SK-N-SH treated with all-trans-retinoic acid at 6 μM for 48 hours (cell line): ENCODE measurements around the gene RAD52.

ENCODE experiments used
- ATAC-seq: fragments of 200-7000 bp; cut with Tn5 transposase; 3 replicates; pipeline ENCODE4 v1.9.1; 2020; ENCODE audit warnings: mild to moderate bottlenecking, moderate library complexity
- ARNTL ChIP-seq: fragments of 450-650 bp; formaldehyde crosslinking; IDR thresholded peaks from 2 replicates; pipeline ENCODE4 v1.5.0; 2020; ENCODE audit warnings: low read depth, mild to moderate bottlenecking, moderate library complexity, borderline replicate concordance
- BACH2 ChIP-seq: fragments of 250-450 bp; sonication (Bioruptor Pico); IDR thresholded peaks from 2 replicates; pipeline ENCODE4 v1.9.0; 2021; ENCODE audit warnings: mild to moderate bottlenecking, borderline replicate concordance
- CSDC2 ChIP-seq: fragments of 250-450 bp; sonication (Bioruptor Pico); IDR thresholded peaks from 2 replicates; pipeline ENCODE4 v1.5.0; 2020; ENCODE audit warnings: mild to moderate bottlenecking, moderate library complexity
- ESRRG ChIP-seq: fragments of 250-450 bp; sonication (Bioruptor Pico); IDR thresholded peaks from 2 replicates; pipeline ENCODE4 v1.6.1; 2021; ENCODE audit warnings: mild to moderate bottlenecking
- GLIS3 ChIP-seq: fragments of 250-450 bp; sonication (Bioruptor Pico); IDR thresholded peaks from 2 replicates; pipeline ENCODE4 v1.5.0; 2020; ENCODE audit warnings: mild to moderate bottlenecking, moderate library complexity
- ISL1 ChIP-seq: fragments of 250-450 bp; sonication (Bioruptor Pico); IDR thresholded peaks from 2 replicates; pipeline ENCODE4 v2.1.2; 2022; ENCODE audit warnings: mild to moderate bottlenecking, moderate library complexity
- OSR1 ChIP-seq: fragments of 250-450 bp; sonication (Bioruptor Pico); IDR thresholded peaks from 2 replicates; pipeline ENCODE4 v1.8.0; 2022; ENCODE audit warnings: moderate library complexity, mild to moderate bottlenecking, inconsistent platforms
- PPARA ChIP-seq: fragments of 250-450 bp; sonication (Bioruptor Pico); IDR thresholded peaks from 2 replicates; pipeline ENCODE4 v1.5.0; 2020; ENCODE audit warnings: mild to moderate bottlenecking, borderline replicate concordance
- RARB ChIP-seq: fragments of 250-450 bp; sonication (Bioruptor Pico); IDR thresholded peaks from 2 replicates; pipeline ENCODE4 v1.8.0; 2021; ENCODE audit warnings: mild to moderate bottlenecking, moderate library complexity
- TCF4 ChIP-seq: fragments of 250-450 bp; sonication (Bioruptor Pico); IDR thresholded peaks from 2 replicates; pipeline ENCODE4 v1.8.0; 2021; ENCODE audit warnings: mild to moderate bottlenecking, moderate library complexity, borderline replicate concordance
- TOX ChIP-seq: fragments of 250-450 bp; sonication (Bioruptor Pico); IDR thresholded peaks from 2 replicates; pipeline ENCODE4 v1.8.0; 2021; ENCODE audit warnings: mild to moderate bottlenecking, moderate library complexity, borderline replicate concordance
- ZC3H10 ChIP-seq: fragments of 250-450 bp; sonication (Bioruptor Pico); IDR thresholded peaks from 2 replicates; pipeline ENCODE4 v1.5.1; 2021; ENCODE audit warnings: mild to moderate bottlenecking, moderate library complexity
- ZFP3 ChIP-seq: fragments of 250-450 bp; sonication (Bioruptor Pico); IDR thresholded peaks from 2 replicates; pipeline ENCODE4 v1.5.0; 2020; ENCODE audit warnings: mild to moderate bottlenecking, moderate library complexity
- ZFP30 ChIP-seq: fragments of 450-650 bp; formaldehyde crosslinking; IDR thresholded peaks from 2 replicates; pipeline ENCODE4 v1.5.0; 2022; ENCODE audit warnings: mild to moderate bottlenecking, moderate library complexity
- ZNF70 ChIP-seq: fragments of 450-650 bp; formaldehyde crosslinking; IDR thresholded peaks from 2 replicates; pipeline ENCODE4 v1.5.0; 2020; ENCODE audit warnings: mild to moderate bottlenecking, moderate library complexity
- ZNF8 ChIP-seq: fragments of 450-650 bp; formaldehyde crosslinking; IDR thresholded peaks from 2 replicates; pipeline ENCODE4 v1.5.0; 2020; ENCODE audit warnings: mild to moderate bottlenecking, moderate library complexity
- TF ChIP-seq, protein P1 (sequence below): fragments of 250-450 bp; sonication (Bioruptor Pico); IDR thresholded peaks from 2 replicates; pipeline ENCODE4 v1.8.0; 2020; ENCODE audit warnings: mild to moderate bottlenecking, moderate library complexity, borderline replicate concordance
- TF ChIP-seq, protein P2 (sequence below): fragments of 250-450 bp; sonication (Bioruptor Pico); IDR thresholded peaks from 2 replicates; pipeline ENCODE4 v1.5.1; 2020; ENCODE audit warnings: low read depth, mild to moderate bottlenecking, moderate library complexity
- TF ChIP-seq, protein P3 (sequence below): fragments of 250-450 bp; sonication (Bioruptor Pico); IDR thresholded peaks from 2 replicates; pipeline ENCODE4 v1.5.1; 2021; ENCODE audit warnings: mild to moderate bottlenecking, moderate library complexity
- TF ChIP-seq, protein P4 (sequence below): fragments of 250-450 bp; sonication (Bioruptor Pico); IDR thresholded peaks from 2 replicates; pipeline ENCODE4 v1.8.0; 2021; ENCODE audit warnings: low read depth, mild to moderate bottlenecking, moderate library complexity, borderline replicate concordance

The RAD52 gene

DNA sequence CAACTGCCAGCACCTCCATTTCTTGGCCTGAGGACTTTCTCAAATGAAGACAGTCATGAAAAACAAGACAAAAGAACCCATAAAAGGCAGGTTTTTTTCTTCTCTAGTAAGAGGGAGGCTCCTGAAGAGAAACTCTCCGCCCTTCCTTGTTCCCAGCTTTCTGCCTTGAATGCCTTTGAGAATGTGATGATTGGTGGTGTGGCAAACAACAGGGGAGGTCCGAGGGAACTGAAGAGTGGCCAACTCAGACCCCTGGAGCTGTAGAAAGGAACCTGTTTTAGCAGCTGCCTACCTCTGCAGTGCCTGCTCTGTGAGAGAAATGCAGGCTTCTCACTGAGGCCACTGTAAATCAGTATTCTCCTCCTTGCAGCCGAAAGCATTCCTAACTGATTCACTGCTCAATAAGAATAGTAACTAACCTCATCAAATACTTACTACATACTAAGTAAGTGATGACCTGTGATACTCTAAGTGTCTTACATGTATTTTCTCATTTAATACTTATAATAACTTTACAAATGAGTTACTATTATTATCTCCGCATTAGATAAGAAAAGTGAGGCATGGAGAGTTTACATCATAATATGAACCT is 24.9 kb upstream of the RAD52 start:
- TF ChIP-seq RARB (CRISPR knock-in tag), result no peak
- TF ChIP-seq ZFP30 (CRISPR knock-in tag), result no peak
- TF ChIP-seq, protein P1, sequence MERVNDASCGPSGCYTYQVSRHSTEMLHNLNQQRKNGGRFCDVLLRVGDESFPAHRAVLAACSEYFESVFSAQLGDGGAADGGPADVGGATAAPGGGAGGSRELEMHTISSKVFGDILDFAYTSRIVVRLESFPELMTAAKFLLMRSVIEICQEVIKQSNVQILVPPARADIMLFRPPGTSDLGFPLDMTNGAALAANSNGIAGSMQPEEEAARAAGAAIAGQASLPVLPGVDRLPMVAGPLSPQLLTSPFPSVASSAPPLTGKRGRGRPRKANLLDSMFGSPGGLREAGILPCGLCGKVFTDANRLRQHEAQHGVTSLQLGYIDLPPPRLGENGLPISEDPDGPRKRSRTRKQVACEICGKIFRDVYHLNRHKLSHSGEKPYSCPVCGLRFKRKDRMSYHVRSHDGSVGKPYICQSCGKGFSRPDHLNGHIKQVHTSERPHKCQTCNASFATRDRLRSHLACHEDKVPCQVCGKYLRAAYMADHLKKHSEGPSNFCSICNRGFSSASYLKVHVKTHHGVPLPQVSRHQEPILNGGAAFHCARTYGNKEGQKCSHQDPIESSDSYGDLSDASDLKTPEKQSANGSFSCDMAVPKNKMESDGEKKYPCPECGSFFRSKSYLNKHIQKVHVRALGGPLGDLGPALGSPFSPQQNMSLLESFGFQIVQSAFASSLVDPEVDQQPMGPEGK, result no peak
- TF ChIP-seq BACH2 (CRISPR knock-in tag), result no peak
- TF ChIP-seq OSR1 (CRISPR knock-in tag), result no peak

DNA sequence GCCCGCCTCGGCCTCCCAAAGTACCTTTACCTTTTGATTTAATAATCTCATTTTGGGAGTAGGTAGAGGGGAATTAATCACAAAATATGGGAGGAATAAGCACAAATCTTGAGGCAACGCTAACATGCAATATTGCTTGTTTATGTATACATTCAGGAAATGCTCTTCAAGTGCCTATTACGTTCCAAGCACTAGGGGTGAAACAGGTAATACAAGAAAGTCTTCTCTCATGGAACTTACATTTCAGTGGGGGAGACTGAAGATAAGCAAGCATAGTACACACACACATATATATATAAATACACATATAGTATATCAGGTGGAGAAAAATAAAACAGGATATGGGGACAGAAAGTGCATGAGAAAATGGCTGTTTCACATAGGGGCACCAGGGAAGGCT is 22.5 kb upstream of the RAD52 start:
- no peak for ATAC-seq

More for the DNA sequence above, 24.9 kb upstream of the RAD52 start:
- ATAC-seq, result no peak

DNA sequence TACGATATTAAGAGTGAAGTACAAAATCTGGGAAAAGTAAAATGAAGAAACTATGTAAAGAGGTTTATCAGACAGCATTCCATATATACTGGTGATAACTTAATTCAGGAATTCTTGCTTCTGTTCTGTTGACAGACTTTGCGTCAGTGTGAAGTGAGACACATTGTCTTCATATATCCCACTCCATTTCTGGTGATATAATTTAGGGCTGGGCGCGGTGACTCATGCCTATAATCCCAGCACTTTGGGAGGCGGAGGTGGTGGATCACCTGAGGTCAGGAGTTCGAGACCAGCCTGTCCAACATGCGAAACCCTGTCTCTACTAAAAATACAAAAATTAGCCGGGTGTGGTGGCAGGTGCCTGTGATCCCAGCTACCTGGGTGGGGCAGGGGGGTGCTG is 20.3 kb upstream of the RAD52 start:
- ATAC-seq, result no peak
- TF ChIP-seq BACH2 (CRISPR knock-in tag), result no peak
- no peak for TF ChIP-seq PPARA (CRISPR knock-in tag)
- TF ChIP-seq RARB (CRISPR knock-in tag), result no peak
- no peak for TF ChIP-seq OSR1 (CRISPR knock-in tag)
- TF ChIP-seq, protein P2, sequence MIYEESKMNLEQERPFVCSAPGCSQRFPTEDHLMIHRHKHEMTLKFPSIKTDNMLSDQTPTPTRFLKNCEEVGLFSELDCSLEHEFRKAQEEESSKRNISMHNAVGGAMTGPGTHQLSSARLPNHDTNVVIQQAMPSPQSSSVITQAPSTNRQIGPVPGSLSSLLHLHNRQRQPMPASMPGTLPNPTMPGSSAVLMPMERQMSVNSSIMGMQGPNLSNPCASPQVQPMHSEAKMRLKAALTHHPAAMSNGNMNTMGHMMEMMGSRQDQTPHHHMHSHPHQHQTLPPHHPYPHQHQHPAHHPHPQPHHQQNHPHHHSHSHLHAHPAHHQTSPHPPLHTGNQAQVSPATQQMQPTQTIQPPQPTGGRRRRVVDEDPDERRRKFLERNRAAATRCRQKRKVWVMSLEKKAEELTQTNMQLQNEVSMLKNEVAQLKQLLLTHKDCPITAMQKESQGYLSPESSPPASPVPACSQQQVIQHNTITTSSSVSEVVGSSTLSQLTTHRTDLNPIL (CRISPR knock-in tag), result no peak
- no peak for TF ChIP-seq TCF4
- TF ChIP-seq ESRRG, result no peak
- TF ChIP-seq ZC3H10 (CRISPR knock-in tag), result no peak
- TF ChIP-seq, protein P1, result no peak
- TF ChIP-seq ZFP30 (CRISPR knock-in tag), result no peak
- TF ChIP-seq ZNF8 (CRISPR knock-in tag), result no peak
- TF ChIP-seq TOX (CRISPR knock-in tag), result no peak
- TF ChIP-seq ZNF70, result no peak
- TF ChIP-seq, all 23 proteins: peak for 0

More for the DNA sequence above, 22.5 kb upstream of the RAD52 start:
- TF ChIP-seq CSDC2 (CRISPR knock-in tag), result no peak
- no peak for TF ChIP-seq ZFP30 (CRISPR knock-in tag)
- TF ChIP-seq, protein P2 (CRISPR knock-in tag), result no peak
- no peak for TF ChIP-seq ISL1
- TF ChIP-seq TCF4, result no peak
- TF ChIP-seq, protein P3, sequence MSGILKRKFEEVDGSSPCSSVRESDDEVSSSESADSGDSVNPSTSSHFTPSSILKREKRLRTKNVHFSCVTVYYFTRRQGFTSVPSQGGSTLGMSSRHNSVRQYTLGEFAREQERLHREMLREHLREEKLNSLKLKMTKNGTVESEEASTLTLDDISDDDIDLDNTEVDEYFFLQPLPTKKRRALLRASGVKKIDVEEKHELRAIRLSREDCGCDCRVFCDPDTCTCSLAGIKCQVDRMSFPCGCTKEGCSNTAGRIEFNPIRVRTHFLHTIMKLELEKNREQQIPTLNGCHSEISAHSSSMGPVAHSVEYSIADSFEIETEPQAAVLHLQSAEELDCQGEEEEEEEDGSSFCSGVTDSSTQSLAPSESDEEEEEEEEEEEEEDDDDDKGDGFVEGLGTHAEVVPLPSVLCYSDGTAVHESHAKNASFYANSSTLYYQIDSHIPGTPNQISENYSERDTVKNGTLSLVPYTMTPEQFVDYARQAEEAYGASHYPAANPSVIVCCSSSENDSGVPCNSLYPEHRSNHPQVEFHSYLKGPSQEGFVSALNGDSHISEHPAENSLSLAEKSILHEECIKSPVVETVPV, result no peak
- TF ChIP-seq PPARA (CRISPR knock-in tag), result no peak
- TF ChIP-seq, protein P4, sequence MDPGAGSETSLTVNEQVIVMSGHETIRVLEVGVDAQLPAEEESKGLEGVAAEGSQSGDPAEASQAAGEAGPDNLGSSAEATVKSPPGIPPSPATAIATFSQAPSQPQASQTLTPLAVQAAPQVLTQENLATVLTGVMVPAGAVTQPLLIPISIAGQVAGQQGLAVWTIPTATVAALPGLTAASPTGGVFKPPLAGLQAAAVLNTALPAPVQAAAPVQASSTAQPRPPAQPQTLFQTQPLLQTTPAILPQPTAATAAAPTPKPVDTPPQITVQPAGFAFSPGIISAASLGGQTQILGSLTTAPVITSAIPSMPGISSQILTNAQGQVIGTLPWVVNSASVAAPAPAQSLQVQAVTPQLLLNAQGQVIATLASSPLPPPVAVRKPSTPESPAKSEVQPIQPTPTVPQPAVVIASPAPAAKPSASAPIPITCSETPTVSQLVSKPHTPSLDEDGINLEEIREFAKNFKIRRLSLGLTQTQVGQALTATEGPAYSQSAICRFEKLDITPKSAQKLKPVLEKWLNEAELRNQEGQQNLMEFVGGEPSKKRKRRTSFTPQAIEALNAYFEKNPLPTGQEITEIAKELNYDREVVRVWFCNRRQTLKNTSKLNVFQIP (CRISPR knock-in tag), result no peak
- no peak for TF ChIP-seq BACH2 (CRISPR knock-in tag)
- TF ChIP-seq TOX (CRISPR knock-in tag), result no peak
- TF ChIP-seq ARNTL, result no peak
- TF ChIP-seq GLIS3, result no peak
- TF ChIP-seq ZFP3, result no peak
- TF ChIP-seq ZC3H10 (CRISPR knock-in tag), result no peak
- no peak for TF ChIP-seq ZNF8 (CRISPR knock-in tag)
- TF ChIP-seq RARB (CRISPR knock-in tag), result no peak
